ENCODE data around the gene SMC1B.

SMC1B gene

GRCh38 chr22:45425531-45426265 lies 12.3 kb upstream of the SMC1B start:
- H2AFZ ChIP-seq (ENCODE audit: low read depth, low read length, severe bottlenecking): no peak overlapping the region
- no peaks in the 10 kb centered on the region for H3K36me3 ChIP-seq (ENCODE audit: low read length)
- H3K9me2 ChIP-seq (replicated peaks; ENCODE audit: insufficient read depth, low read length): no peaks in the 10 kb centered on the region
- no peaks in the 10 kb centered on the region for H3F3A ChIP-seq (ENCODE audit: insufficient read depth)
- H3K9ac ChIP-seq (ENCODE audit: low read length): no peak overlapping the region
- H4K20me1 ChIP-seq (ENCODE audit: low read depth, low read length): no peaks in the 10 kb centered on the region
- no peak overlapping the region for H3K27ac ChIP-seq (ENCODE audit: low read depth, low read length)
- no peaks in the 10 kb centered on the region for H3K79me2 ChIP-seq (ENCODE audit: insufficient read depth, low read length)
- H3K27me3 ChIP-seq (ENCODE audit: low read length): no peaks in the 10 kb centered on the region
- no peak overlapping the region for H3K4me3 ChIP-seq (ENCODE audit: insufficient read depth, low read length, poor library complexity, severe bottlenecking)
- TF ChIP-seq EZH2phosphoT487 (conservative IDR thresholded peaks at IDR 0.05; ENCODE audit: low read length): no peak
- TF ChIP-seq CTCF (IDR thresholded peaks at IDR 0.05; ENCODE audit: insufficient read depth, low read length, poor library complexity, severe bottlenecking): no peak
- no peak overlapping the region for H3K4me2 ChIP-seq (ENCODE audit: low read depth, low read length, poor library complexity, severe bottlenecking)
- no peaks in the 10 kb centered on the region; the same call in 1 of the 2 replicates for H3K9me3 ChIP-seq (ENCODE audit: insufficient read depth, low read length)

GRCh38 chr22:45425101-45425500 lies 11.7 kb upstream of the SMC1B start:
- H2AFZ ChIP-seq (ENCODE audit: low read depth, low read length, severe bottlenecking): no peak overlapping the region
- no peaks in the 10 kb centered on the region for H3K9me2 ChIP-seq (replicated peaks; ENCODE audit: insufficient read depth, low read length)
- no peaks in the 10 kb centered on the region for H3K36me3 ChIP-seq (ENCODE audit: low read length)
- H3K27me3 ChIP-seq (ENCODE audit: low read length): no peaks in the 10 kb centered on the region
- H3K4me3 ChIP-seq (ENCODE audit: insufficient read depth, low read length, poor library complexity, severe bottlenecking): no peak overlapping the region
- no peak overlapping the region for H3K9ac ChIP-seq (ENCODE audit: low read length)
- H3K27ac ChIP-seq (ENCODE audit: low read depth, low read length): no peak overlapping the region
- H3K9me3 ChIP-seq (ENCODE audit: insufficient read depth, low read length): no peaks in the 10 kb centered on the region; the same call in 1 of the 2 replicates
- H3K79me2 ChIP-seq (ENCODE audit: insufficient read depth, low read length): no peaks in the 10 kb centered on the region
- H3F3A ChIP-seq (ENCODE audit: insufficient read depth): no peaks in the 10 kb centered on the region
- TF ChIP-seq CTCF (IDR thresholded peaks at IDR 0.05; ENCODE audit: insufficient read depth, low read length, poor library complexity, severe bottlenecking) (no peak), EZH2phosphoT487 (conservative IDR thresholded peaks at IDR 0.05; ENCODE audit: low read length) (no peak)
- no peaks in the 10 kb centered on the region for H4K20me1 ChIP-seq (ENCODE audit: low read depth, low read length)
- H3K4me2 ChIP-seq (ENCODE audit: low read depth, low read length, poor library complexity, severe bottlenecking): no peak overlapping the region

GRCh38 chr22:45424241-45424731 lies 10.9 kb upstream of the SMC1B start:
- H3K79me2 ChIP-seq (ENCODE audit: insufficient read depth, low read length): no peaks in the 10 kb centered on the region
- no peaks in the 10 kb centered on the region for H3K27me3 ChIP-seq (ENCODE audit: low read length)
- no peak overlapping the region for H2AFZ ChIP-seq (ENCODE audit: low read depth, low read length, severe bottlenecking)
- H3K9me2 ChIP-seq (replicated peaks; ENCODE audit: insufficient read depth, low read length): no peaks in the 10 kb centered on the region
- H3F3A ChIP-seq (ENCODE audit: insufficient read depth): no peaks in the 10 kb centered on the region
- H3K9me3 ChIP-seq (ENCODE audit: insufficient read depth, low read length): no peaks in the 10 kb centered on the region; the same call in 1 of the 2 replicates
- H3K36me3 ChIP-seq (ENCODE audit: low read length): no peaks in the 10 kb centered on the region
- no peak overlapping the region for H3K9ac ChIP-seq (ENCODE audit: low read length)
- no peak for TF ChIP-seq EZH2phosphoT487 (conservative IDR thresholded peaks at IDR 0.05; ENCODE audit: low read length)
- TF ChIP-seq CTCF (IDR thresholded peaks at IDR 0.05; ENCODE audit: insufficient read depth, low read length, poor library complexity, severe bottlenecking): no peak
- H3K4me2 ChIP-seq (ENCODE audit: low read depth, low read length, poor library complexity, severe bottlenecking): no peak overlapping the region
- H3K4me3 ChIP-seq (ENCODE audit: insufficient read depth, low read length, poor library complexity, severe bottlenecking): no peak overlapping the region
- H3K27ac ChIP-seq (ENCODE audit: low read depth, low read length): no peak overlapping the region
- H4K20me1 ChIP-seq (ENCODE audit: low read depth, low read length): no peaks in the 10 kb centered on the region

All from SU-DHL-6 (cell line).